Measurements from ENCODE around the gene ZFP91. TPM values are rescaled to one million over a fixed set of nuclear protein-coding genes. Genes with fewer than 3 reads are reported as not detected.

ZFP91 gene
- total RNA-seq, 1 experiment from 2014 or later, result 74.3 TPM

DNA sequence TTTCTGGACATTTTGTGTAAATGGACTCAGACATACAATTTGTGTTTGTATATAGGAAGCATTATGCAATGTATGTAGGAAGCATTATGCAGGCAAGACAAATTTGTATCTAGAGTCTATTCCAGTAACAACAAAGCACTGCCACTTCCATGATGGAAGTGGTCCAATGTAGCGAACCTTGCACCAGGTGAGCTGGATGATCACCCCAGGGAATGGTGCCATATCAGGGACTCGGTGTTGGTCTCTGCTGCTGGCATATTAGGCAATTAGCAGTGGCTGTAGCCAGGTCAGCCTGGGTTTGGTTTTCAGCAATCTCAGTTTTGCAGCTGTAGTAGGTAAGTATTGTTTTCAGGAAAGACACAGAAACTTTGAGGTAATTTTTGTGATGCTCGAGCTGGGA, 12.8 kb downstream of the ZFP91 start:
- POLR2A ChIA-PET (ENCODE audit: low non-redundant PET), result no interaction called here
- BruUV-seq (replicated peaks), result no TSS peak
- CTCF ChIA-PET, result no interaction called here
- H3K4me3 ChIP-seq (ENCODE audit: low read depth, low read length, poor library complexity, severe bottlenecking), result no peak overlapping the region
- no peaks in the 10 kb centered on the region for H3K9me3 ChIP-seq (ENCODE audit: low read depth, low read length, poor library complexity, severe bottlenecking)
- H3K27me3 ChIP-seq (replicated peaks; ENCODE audit: insufficient read depth, low read depth, low read length, poor library complexity), result no peaks in the 10 kb centered on the region
- H3K27ac ChIP-seq (ENCODE audit: low read depth, low read length, poor library complexity, severe bottlenecking), result no peak overlapping the region
- H3K4me1 ChIP-seq (ENCODE audit: insufficient read depth, low read length, poor library complexity, severe bottlenecking), result peaks cover 2% of the 10 kb centered on the region
- H3K36me3 ChIP-seq (ENCODE audit: insufficient read depth, low read length, poor library complexity, severe bottlenecking), result peaks cover 12% of the 10 kb centered on the region
- intact Hi-C loops (cut with micrococcal nuclease; ENCODE audit: unreplicated experiment), result no loop called here
- DNase-seq (ENCODE audit: low spot score), result no peak
- no peak for TF ChIP-seq EZH2 (IDR thresholded peaks at IDR 0.05; ENCODE audit: borderline replicate concordance, low read depth, low read length, poor library complexity, severe bottlenecking)
- TF ChIP-seq, protein P1, sequence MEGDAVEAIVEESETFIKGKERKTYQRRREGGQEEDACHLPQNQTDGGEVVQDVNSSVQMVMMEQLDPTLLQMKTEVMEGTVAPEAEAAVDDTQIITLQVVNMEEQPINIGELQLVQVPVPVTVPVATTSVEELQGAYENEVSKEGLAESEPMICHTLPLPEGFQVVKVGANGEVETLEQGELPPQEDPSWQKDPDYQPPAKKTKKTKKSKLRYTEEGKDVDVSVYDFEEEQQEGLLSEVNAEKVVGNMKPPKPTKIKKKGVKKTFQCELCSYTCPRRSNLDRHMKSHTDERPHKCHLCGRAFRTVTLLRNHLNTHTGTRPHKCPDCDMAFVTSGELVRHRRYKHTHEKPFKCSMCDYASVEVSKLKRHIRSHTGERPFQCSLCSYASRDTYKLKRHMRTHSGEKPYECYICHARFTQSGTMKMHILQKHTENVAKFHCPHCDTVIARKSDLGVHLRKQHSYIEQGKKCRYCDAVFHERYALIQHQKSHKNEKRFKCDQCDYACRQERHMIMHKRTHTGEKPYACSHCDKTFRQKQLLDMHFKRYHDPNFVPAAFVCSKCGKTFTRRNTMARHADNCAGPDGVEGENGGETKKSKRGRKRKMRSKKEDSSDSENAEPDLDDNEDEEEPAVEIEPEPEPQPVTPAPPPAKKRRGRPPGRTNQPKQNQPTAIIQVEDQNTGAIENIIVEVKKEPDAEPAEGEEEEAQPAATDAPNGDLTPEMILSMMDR (conservative IDR thresholded peaks at IDR 0.05; ENCODE audit: low read depth, low read length), result no peak

- intact Hi-C loops (cut with micrococcal nuclease; ENCODE audit: unreplicated experiment), result no loop called here
Measured at GRCh38 chr11:58592760-58593472, 14.1 kb downstream of the ZFP91 start.

DNA sequence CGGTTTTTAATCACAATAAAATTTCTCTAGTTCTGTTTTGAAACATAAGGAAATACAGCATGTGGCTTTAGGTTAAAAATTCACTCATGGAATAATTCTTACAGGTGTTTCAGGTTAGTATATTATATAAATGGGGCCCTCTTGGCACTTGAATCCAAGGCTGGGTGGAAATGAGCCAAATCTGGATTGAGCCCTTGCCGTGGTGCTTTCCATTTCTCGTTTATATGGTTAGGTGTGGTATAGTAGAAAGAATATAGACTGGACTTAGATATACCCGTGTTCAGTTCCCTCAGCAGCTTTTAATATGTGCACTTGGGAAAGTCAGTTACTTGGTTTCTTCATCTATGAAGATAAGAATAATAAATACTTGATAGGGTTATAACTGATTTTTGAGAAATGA, 16.0 kb downstream of the ZFP91 start:
- ChIA-PET CTCF (no interaction called here), POLR2A (ENCODE audit: low non-redundant PET) (interaction anchor here (0.6 kb wide), 1 partner anchor 508 kb away, joined by 3 read pairs; no protein-coding TSS in a partner anchor)

More at GRCh38 chr11:58592760-58593472, 14.1 kb downstream of the ZFP91 start:
- no peak overlapping the region for H3K4me3 ChIP-seq (ENCODE audit: low read depth, low read length, poor library complexity, severe bottlenecking)
- ChIA-PET CTCF (no interaction called here), POLR2A (ENCODE audit: low non-redundant PET) (no interaction called here)
- DNase-seq (ENCODE audit: low spot score), result no peak
- TF ChIP-seq, protein P1 (conservative IDR thresholded peaks at IDR 0.05; ENCODE audit: low read depth, low read length), result no peak
- no peak for TF ChIP-seq EZH2 (IDR thresholded peaks at IDR 0.05; ENCODE audit: borderline replicate concordance, low read depth, low read length, poor library complexity, severe bottlenecking)
- no peaks in the 10 kb centered on the region for H3K9me3 ChIP-seq (ENCODE audit: low read depth, low read length, poor library complexity, severe bottlenecking)
- no peaks in the 10 kb centered on the region for H3K36me3 ChIP-seq (ENCODE audit: insufficient read depth, low read length, poor library complexity, severe bottlenecking)
- no peaks in the 10 kb centered on the region for H3K27me3 ChIP-seq (replicated peaks; ENCODE audit: insufficient read depth, low read depth, low read length, poor library complexity)
- H3K27ac ChIP-seq (ENCODE audit: low read depth, low read length, poor library complexity, severe bottlenecking), result no peak overlapping the region
- no TSS peak for BruUV-seq (replicated peaks)
- H3K4me1 ChIP-seq (ENCODE audit: insufficient read depth, low read length, poor library complexity, severe bottlenecking), result peaks cover 4% of the 10 kb centered on the region

More for the DNA sequence above, 16.0 kb downstream of the ZFP91 start:
- intact Hi-C loops (cut with micrococcal nuclease; ENCODE audit: unreplicated experiment), result no loop called here
- Histone ChIP-seq H3K36me3 (ENCODE audit: insufficient read depth, low read length, poor library complexity, severe bottlenecking) (no peaks in the 10 kb centered on the region), H3K27ac (ENCODE audit: low read depth, low read length, poor library complexity, severe bottlenecking) (no peak overlapping the region), H3K9me3 (ENCODE audit: low read depth, low read length, poor library complexity, severe bottlenecking) (no peaks in the 10 kb centered on the region), H3K27me3 (replicated peaks; ENCODE audit: insufficient read depth, low read depth, low read length, poor library complexity) (no peaks in the 10 kb centered on the region), H3K4me3 (ENCODE audit: low read depth, low read length, poor library complexity, severe bottlenecking) (no peak overlapping the region), H3K4me1 (ENCODE audit: insufficient read depth, low read length, poor library complexity, severe bottlenecking) (peaks cover 4% of the 10 kb centered on the region)
- TF ChIP-seq, protein P1 (conservative IDR thresholded peaks at IDR 0.05; ENCODE audit: low read depth, low read length), result no peak
- no peak for TF ChIP-seq EZH2 (IDR thresholded peaks at IDR 0.05; ENCODE audit: borderline replicate concordance, low read depth, low read length, poor library complexity, severe bottlenecking)
- DNase-seq (ENCODE audit: low spot score), result no peak
- no TSS peak for BruUV-seq (replicated peaks)
